ENCODE measurements around the gene SYDE1.

SYDE1 gene

GRCh38 chr19:15108145-15108844 lies 1.1 kb downstream of the SYDE1 start:
- in situ Hi-C loops (cut with MboI; ENCODE audit: low sequenced_read_pairs), result no loop called here

GRCh38 chr19:15108845-15109767 lies 1.9 kb downstream of the SYDE1 start:
- in situ Hi-C loops (cut with MboI; ENCODE audit: low sequenced_read_pairs), result no loop called here

GRCh38 chr19:15109768-15110417 lies 2.7 kb downstream of the SYDE1 start:
- in situ Hi-C loops (cut with MboI; ENCODE audit: low sequenced_read_pairs), result no loop called here

- in situ Hi-C loops (cut with MboI; ENCODE audit: low sequenced_read_pairs), result no loop called here
These were observed 3.2 kb downstream of the SYDE1 start for GRCh38 chr19:15110418-15110815.

- in situ Hi-C loops (cut with MboI; ENCODE audit: low sequenced_read_pairs), result no loop called here
These were observed 4.6 kb downstream of the SYDE1 start for GRCh38 chr19:15111758-15112157.

GRCh38 chr19:15112385-15112784 lies 5.2 kb downstream of the SYDE1 start:
- in situ Hi-C loops (cut with MboI; ENCODE audit: low sequenced_read_pairs), result no loop called here

- in situ Hi-C loops (cut with MboI; ENCODE audit: low sequenced_read_pairs), result no loop called here
These were observed 6.3 kb downstream of the SYDE1 start for GRCh38 chr19:15113245-15114152.

GRCh38 chr19:15114153-15114540 lies 6.9 kb downstream of the SYDE1 start:
- in situ Hi-C loops (cut with MboI; ENCODE audit: low sequenced_read_pairs), result no loop called here

- in situ Hi-C loops (cut with MboI; ENCODE audit: low sequenced_read_pairs), result no loop called here
These were observed 7.9 kb downstream of the SYDE1 start for GRCh38 chr19:15115080-15115479.

GRCh38 chr19:15115762-15116615 lies 8.8 kb downstream of the SYDE1 start:
- in situ Hi-C loops (cut with MboI; ENCODE audit: low sequenced_read_pairs), result no loop called here

GRCh38 chr19:15116856-15117255 lies 9.7 kb downstream of the SYDE1 start:
- in situ Hi-C loops (cut with MboI; ENCODE audit: low sequenced_read_pairs), result no loop called here

- in situ Hi-C loops (cut with MboI; ENCODE audit: low sequenced_read_pairs), result no loop called here
These were observed 11.0 kb downstream of the SYDE1 start for GRCh38 chr19:15118248-15118647.

GRCh38 chr19:15118789-15119494 lies 11.7 kb downstream of the SYDE1 start:
- in situ Hi-C loops (cut with MboI; ENCODE audit: low sequenced_read_pairs), result no loop called here

- in situ Hi-C loops (cut with MboI; ENCODE audit: low sequenced_read_pairs), result no loop called here
These were observed 13.2 kb downstream of the SYDE1 start for GRCh38 chr19:15120135-15121026.

- in situ Hi-C loops (cut with MboI; ENCODE audit: low sequenced_read_pairs), result no loop called here
These were observed 15.3 kb downstream of the SYDE1 start for GRCh38 chr19:15122331-15123030.

- in situ Hi-C loops (cut with MboI; ENCODE audit: low sequenced_read_pairs), result no loop called here
These were observed 16.1 kb downstream of the SYDE1 start for GRCh38 chr19:15123031-15123890.

- in situ Hi-C loops (cut with MboI; ENCODE audit: low sequenced_read_pairs), result no loop called here
These were observed 16.7 kb downstream of the SYDE1 start for GRCh38 chr19:15123900-15124299.
